ENCODE data around the gene SAP30L.

GRCh38 chr5:154474396-154475334 lies 28.9 kb downstream of the SAP30L start:
- TF ChIP-seq, protein P1, sequence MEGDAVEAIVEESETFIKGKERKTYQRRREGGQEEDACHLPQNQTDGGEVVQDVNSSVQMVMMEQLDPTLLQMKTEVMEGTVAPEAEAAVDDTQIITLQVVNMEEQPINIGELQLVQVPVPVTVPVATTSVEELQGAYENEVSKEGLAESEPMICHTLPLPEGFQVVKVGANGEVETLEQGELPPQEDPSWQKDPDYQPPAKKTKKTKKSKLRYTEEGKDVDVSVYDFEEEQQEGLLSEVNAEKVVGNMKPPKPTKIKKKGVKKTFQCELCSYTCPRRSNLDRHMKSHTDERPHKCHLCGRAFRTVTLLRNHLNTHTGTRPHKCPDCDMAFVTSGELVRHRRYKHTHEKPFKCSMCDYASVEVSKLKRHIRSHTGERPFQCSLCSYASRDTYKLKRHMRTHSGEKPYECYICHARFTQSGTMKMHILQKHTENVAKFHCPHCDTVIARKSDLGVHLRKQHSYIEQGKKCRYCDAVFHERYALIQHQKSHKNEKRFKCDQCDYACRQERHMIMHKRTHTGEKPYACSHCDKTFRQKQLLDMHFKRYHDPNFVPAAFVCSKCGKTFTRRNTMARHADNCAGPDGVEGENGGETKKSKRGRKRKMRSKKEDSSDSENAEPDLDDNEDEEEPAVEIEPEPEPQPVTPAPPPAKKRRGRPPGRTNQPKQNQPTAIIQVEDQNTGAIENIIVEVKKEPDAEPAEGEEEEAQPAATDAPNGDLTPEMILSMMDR (conservative IDR thresholded peaks at IDR 0.05 in 1 of 2, IDR thresholded peaks at IDR 0.05 in 1 of 2; ENCODE audit: low read depth in 1 of 2, low read length in 2 of 2): no peak
- TF ChIP-seq EZH2 (IDR thresholded peaks at IDR 0.05; ENCODE audit: low read length, missing control alignments): no peak
